ENCODE measurements around the gene ZNF680. TPM values are rescaled to one million over a fixed set of nuclear protein-coding genes. Genes with fewer than 3 reads are reported as not detected.

Gene ZNF680
- total and polyA plus RNA-seq, 2 experiments from 2014 or later, result 27.3 to 62.5 TPM

- Mint-ChIP-seq H3K9me3 (peaks cover 86% of the 10 kb centered on the region), H3K27ac (peak overlapping the region; percentile 38; the same call in 1 of the 2 replicates), H3K27me3 (ENCODE audit: insufficient read depth, low read depth, poor library complexity) (peaks cover 10% of the 10 kb centered on the region), H3K4me1 (peaks cover 6% of the 10 kb centered on the region; the same call in 2 of the 3 replicates), H3K4me3 (no peak overlapping the region), H3K36me3 (ENCODE audit: low read depth) (peaks cover 96% of the 10 kb centered on the region)
- ATAC-seq (no peak), DNase-seq (ENCODE audit: low spot score) (no peak)
- H3K79me2 ChIP-seq (replicated peaks; ENCODE audit: insufficient read depth), result peaks cover 98% of the 10 kb centered on the region
- peak overlapping the region; percentile 2; the same call in 1 of the 2 replicates for H3K27ac ChIP-seq (ENCODE audit: low read depth)
- no peak overlapping the region for H2AFZ ChIP-seq
- peaks cover 16% of the 10 kb centered on the region for H4K20me1 ChIP-seq (replicated peaks; ENCODE audit: insufficient read depth)
- no peaks in the 10 kb centered on the region for H3F3A ChIP-seq (replicated peaks; ENCODE audit: low read depth)
- H3K4me1 ChIP-seq (ENCODE audit: insufficient read depth), result peaks cover 22% of the 10 kb centered on the region; the same call in 1 of the 2 replicates
- TF ChIP-seq EZH2 (IDR thresholded peaks at IDR 0.05; ENCODE audit: low read depth, unreplicated experiment), result no peak
- TF ChIP-seq CTCF (conservative IDR thresholded peaks at IDR 0.05; ENCODE audit: low read depth in 2 of 2), result no peak
- TF ChIP-seq NANOG (IDR thresholded peaks at IDR 0.05; ENCODE audit: borderline replicate concordance), result no peak
- TF ChIP-seq EZH2phosphoT487 (IDR thresholded peaks at IDR 0.05; ENCODE audit: unreplicated experiment), result no peak
- TF ChIP-seq REST (IDR thresholded peaks at IDR 0.05; ENCODE audit: unreplicated experiment), result no peak
- no peak for TF ChIP-seq STAT1 (IDR thresholded peaks at IDR 0.05; ENCODE audit: unreplicated experiment)
- TF ChIP-seq ZNF331 (CRISPR knock-in tag; IDR thresholded peaks at IDR 0.05; ENCODE audit: low read depth), result no peak
- TF ChIP-seq ZNF114 (CRISPR knock-in tag; IDR thresholded peaks at IDR 0.05), result no peak
- TF ChIP-seq, protein P1, sequence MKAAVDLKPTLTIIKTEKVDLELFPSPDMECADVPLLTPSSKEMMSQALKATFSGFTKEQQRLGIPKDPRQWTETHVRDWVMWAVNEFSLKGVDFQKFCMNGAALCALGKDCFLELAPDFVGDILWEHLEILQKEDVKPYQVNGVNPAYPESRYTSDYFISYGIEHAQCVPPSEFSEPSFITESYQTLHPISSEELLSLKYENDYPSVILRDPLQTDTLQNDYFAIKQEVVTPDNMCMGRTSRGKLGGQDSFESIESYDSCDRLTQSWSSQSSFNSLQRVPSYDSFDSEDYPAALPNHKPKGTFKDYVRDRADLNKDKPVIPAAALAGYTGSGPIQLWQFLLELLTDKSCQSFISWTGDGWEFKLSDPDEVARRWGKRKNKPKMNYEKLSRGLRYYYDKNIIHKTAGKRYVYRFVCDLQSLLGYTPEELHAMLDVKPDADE (IDR thresholded peaks at IDR 0.05), result no peak
- no peak for TF ChIP-seq JUNB (IDR thresholded peaks at IDR 0.05; ENCODE audit: unreplicated experiment)
- TF ChIP-seq POLR2AphosphoS5 (IDR thresholded peaks at IDR 0.05; ENCODE audit: low read depth), result no peak
- no peak for TF ChIP-seq ZNF462 (CRISPR knock-in tag; IDR thresholded peaks at IDR 0.05)
- no peak for TF ChIP-seq CREB1 (CRISPR knock-in tag; IDR thresholded peaks at IDR 0.05; ENCODE audit: low read depth)
- no peaks in the 10 kb centered on the region for H3K27me3 ChIP-seq (ENCODE audit: insufficient read depth)
- peaks cover 32% of the 10 kb centered on the region for H3K36me3 ChIP-seq (ENCODE audit: insufficient read depth)
- peak overlapping the region; percentile 34; the same call in 1 of the 2 replicates for H3K4me2 ChIP-seq
- H3K4me3 ChIP-seq, result 0 out of 2 replicates have a peak overlapping the region, but pooled peaks have one; percentile 24
- H3K9me2 ChIP-seq (ENCODE audit: insufficient read depth), result peaks cover 6% of the 10 kb centered on the region; the same call in 1 of the 2 replicates
Measured at GRCh38 chr7:64528770-64529169, 34.1 kb downstream of the ZNF680 start.

Data from GM23338 (cell line).